Gastrocnemius medialis (tissue), 4 donors: ENCODE results near the gene ROPN1.

ENCODE experiments used
- POLR2A ChIP-seq, 2 donors: fragments of 450-650 bp; IDR thresholded peaks; one replicate each; pipeline ENCODE4 v1.6.1; 2017; ENCODE audit warnings: antibody characterized with exemption in 2 of 2, mild to moderate bottlenecking in 2 of 2, moderate library complexity in 2 of 2
- TF ChIP-seq, protein P1 (sequence below), 5 experiments: fragments of 450-650 bp in 3 of 5; fragments of 200-600 bp in 2 of 5; sonication (generic) in 2 of 5; IDR thresholded peaks in 4 of 5; conservative IDR thresholded peaks in 1 of 5; 1 replicate in 4 of 5; 2 replicates in 1 of 5; pipeline ENCODE4 v1.5.1; 2016 to 2019; ENCODE audit warnings: antibody characterized with exemption in 5 of 5, mild to moderate bottlenecking in 3 of 5, moderate library complexity in 3 of 5

- TF ChIP-seq, protein P1, sequence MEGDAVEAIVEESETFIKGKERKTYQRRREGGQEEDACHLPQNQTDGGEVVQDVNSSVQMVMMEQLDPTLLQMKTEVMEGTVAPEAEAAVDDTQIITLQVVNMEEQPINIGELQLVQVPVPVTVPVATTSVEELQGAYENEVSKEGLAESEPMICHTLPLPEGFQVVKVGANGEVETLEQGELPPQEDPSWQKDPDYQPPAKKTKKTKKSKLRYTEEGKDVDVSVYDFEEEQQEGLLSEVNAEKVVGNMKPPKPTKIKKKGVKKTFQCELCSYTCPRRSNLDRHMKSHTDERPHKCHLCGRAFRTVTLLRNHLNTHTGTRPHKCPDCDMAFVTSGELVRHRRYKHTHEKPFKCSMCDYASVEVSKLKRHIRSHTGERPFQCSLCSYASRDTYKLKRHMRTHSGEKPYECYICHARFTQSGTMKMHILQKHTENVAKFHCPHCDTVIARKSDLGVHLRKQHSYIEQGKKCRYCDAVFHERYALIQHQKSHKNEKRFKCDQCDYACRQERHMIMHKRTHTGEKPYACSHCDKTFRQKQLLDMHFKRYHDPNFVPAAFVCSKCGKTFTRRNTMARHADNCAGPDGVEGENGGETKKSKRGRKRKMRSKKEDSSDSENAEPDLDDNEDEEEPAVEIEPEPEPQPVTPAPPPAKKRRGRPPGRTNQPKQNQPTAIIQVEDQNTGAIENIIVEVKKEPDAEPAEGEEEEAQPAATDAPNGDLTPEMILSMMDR (IDR thresholded peaks at IDR 0.05 in 4 of 5, conservative IDR thresholded peaks at IDR 0.05 in 1 of 5) = no peak
- TF ChIP-seq POLR2A (IDR thresholded peaks at IDR 0.05) = no peak
Observed at GRCh38 chr3:123952844-123953520, 38.9 kb downstream of the ROPN1 start.
